ENCODE measurements around the gene ANXA2.

Gene ANXA2

DNA sequence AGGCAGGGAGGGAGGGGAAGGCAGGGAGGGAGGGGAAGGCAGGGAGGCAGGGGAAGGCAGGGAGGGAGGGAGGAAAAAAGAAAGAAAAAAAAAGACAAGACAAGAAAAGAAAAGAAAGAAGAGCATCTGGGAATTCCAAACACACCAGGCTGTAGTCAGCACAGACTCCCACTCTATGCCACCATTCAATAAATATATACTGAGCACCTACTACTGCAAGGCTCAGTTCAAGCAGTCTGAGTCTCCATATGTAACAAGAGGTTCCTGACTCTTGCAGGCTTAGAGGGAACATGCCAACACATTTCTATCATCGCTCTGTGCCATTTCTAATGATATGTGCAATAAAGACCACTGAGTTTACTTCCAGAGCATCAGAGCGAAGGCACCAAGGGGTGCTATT, 47.7 kb downstream of the ANXA2 start:
- DNase-seq (ENCODE audit: insufficient read length, low spot score) (no peak), FAIRE-seq (no peak)
- no peak for TF ChIP-seq CTCF (IDR thresholded peaks at IDR 0.05; ENCODE audit: insufficient read depth, missing control alignments)

DNA sequence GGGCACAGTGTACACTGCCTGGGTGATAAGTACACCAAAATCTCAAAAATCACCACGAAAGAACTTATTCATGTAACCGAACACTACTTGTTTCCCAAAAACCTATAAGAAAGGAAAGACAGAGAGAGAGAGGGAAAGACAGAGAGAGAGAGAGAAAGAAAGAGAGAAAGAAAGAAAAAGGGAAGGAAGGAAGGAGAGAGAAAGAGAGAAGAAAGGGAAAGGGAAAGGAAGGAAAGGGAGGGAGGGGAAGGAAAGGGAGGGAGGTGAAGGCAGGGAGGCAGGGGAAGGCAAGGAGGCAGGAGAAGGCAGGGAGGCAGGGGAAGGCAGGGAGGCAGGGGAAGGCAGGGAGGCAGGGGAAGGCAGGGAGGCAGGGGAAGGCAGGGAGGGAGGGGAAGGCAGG, 48.2 kb downstream of the ANXA2 start:
- DNase-seq (ENCODE audit: insufficient read length, low spot score) (no peak), FAIRE-seq (no peak)
- no peak for TF ChIP-seq CTCF (IDR thresholded peaks at IDR 0.05; ENCODE audit: insufficient read depth, missing control alignments)

DNA sequence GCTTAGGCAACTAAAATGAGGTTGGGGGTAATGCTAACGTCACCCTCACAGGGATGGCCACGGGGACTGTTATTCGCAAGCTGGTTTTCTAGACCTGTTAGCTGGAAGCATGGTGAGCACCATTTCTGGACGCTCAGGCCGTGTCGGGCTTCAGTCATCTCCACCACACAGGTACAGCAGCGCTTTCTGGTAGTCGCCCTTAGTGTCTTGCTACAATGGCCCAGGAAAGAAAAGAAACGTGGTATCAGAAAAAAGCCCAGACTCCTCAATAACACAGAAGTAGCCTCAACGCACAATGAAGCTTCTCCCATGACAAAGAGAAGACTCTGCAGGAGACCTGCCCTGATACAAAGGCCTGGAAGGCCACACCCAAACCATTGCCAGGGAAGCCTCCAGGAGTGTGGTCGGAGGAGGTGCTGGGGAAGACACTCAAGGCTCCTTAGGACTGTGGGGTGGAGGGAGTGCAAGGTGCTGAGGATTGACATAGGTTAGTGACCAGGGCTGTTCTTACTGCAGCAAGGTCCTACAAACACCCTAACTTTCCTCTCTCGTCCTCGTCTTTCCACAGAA, 50.2 kb downstream of the ANXA2 start:
- FAIRE-seq (no peak), DNase-seq (ENCODE audit: insufficient read length, low spot score) (no peak)
- no peak for TF ChIP-seq CTCF (IDR thresholded peaks at IDR 0.05; ENCODE audit: insufficient read depth, missing control alignments)

DNA sequence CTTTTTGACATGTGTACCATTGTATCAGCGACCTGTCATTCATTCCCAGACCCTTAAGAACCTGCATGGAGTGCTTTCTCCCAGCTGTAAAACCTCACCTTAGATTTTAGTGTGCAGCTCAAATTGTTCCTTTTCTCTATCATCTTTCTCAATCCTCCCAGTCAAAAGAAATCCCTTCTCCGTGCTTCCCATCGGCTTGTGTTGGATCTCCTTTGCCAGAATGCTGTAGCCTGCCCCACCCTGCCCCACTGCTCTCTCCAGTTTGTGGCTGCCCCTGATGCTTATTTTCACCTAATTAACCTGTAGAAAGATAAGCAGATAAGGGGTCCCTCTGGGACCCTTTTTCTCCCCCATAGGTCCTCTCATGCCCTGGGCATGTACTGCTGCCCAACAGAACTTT, 51.1 kb downstream of the ANXA2 start:
- no peak for TF ChIP-seq CTCF (IDR thresholded peaks at IDR 0.05; ENCODE audit: insufficient read depth, missing control alignments)
- no peak for FAIRE-seq
- no peak for DNase-seq (ENCODE audit: insufficient read length, low spot score)

- FAIRE-seq (no peak), DNase-seq (ENCODE audit: insufficient read length, low spot score) (no peak)
- TF ChIP-seq CTCF (IDR thresholded peaks at IDR 0.05; ENCODE audit: insufficient read depth, missing control alignments): no peak
Observed at GRCh38 chr15:60346077-60346476, 51.7 kb downstream of the ANXA2 start.

GRCh38 chr15:60345598-60345997, 52.2 kb downstream of the ANXA2 start:
- FAIRE-seq (no peak), DNase-seq (ENCODE audit: insufficient read length, low spot score) (no peak)
- no peak for TF ChIP-seq CTCF (IDR thresholded peaks at IDR 0.05; ENCODE audit: insufficient read depth, missing control alignments)

GRCh38 chr15:60344987-60345386, 52.8 kb downstream of the ANXA2 start:
- DNase-seq (ENCODE audit: insufficient read length, low spot score): no peak
- TF ChIP-seq CTCF (IDR thresholded peaks at IDR 0.05; ENCODE audit: insufficient read depth, missing control alignments): no peak
- no peak for FAIRE-seq
